ENCODE measurements around the gene STXBP6. TPM values are rescaled to one million over a fixed set of nuclear protein-coding genes. Genes with fewer than 3 reads are reported as not detected.

STXBP6 gene
- total and polyA plus RNA-seq, 10 of the 15 experiments (the other 5 are each of a cell fraction or from before 2014, with no cell fraction given): 1.2 to 47.3 (median 1.9) TPM

GRCh38 chr14:24780281-24780680, 269.7 kb downstream of the STXBP6 start:
- Histone ChIP-seq H3K9me3 (replicated peaks; ENCODE audit: control insufficient read depth, insufficient read depth, low read length) (no peaks in the 10 kb centered on the region), H3K36me3 (ENCODE audit: control insufficient read depth in 2 of 2, insufficient read depth in 2 of 2, low read length in 1 of 2) (no peaks in the 10 kb centered on the region), H3K27me3 (replicated peaks in 1 of 2; ENCODE audit: control insufficient read depth in 2 of 2, insufficient read depth in 2 of 2, low read length in 1 of 2) (no peaks in the 10 kb centered on the region), H2AFZ (ENCODE audit: control insufficient read depth, low read depth, low read length) (no peak overlapping the region), H3K9ac (ENCODE audit: control insufficient read depth, insufficient read depth, low read length) (no peak overlapping the region), H3K79me2 (ENCODE audit: control insufficient read depth, insufficient read depth, low read length) (no peaks in the 10 kb centered on the region), H3K4me3 (no peak overlapping the region), H3K4me2 (ENCODE audit: control insufficient read depth, insufficient read depth) (no peak overlapping the region), H3K4me1 (ENCODE audit: control insufficient read depth, insufficient read depth, low read length) (no peaks in the 10 kb centered on the region), H4K20me1 (ENCODE audit: control insufficient read depth, insufficient read depth) (no peaks in the 10 kb centered on the region), H3K27ac (ENCODE audit: control insufficient read depth, insufficient read depth) (no peak overlapping the region)
- DNase-seq (ENCODE audit: low read depth, low spot score): no peak
- BruUV-seq (replicated peaks): no TSS peak
- in situ Hi-C loops (cut with MboI) (no loop called here), intact Hi-C loops (cut with micrococcal nuclease; ENCODE audit: unreplicated experiment) (no loop called here)
- 41% methylated on average over 5 of the region's 5 CpGs for WGBS (ENCODE audit: insufficient coverage, insufficient replicate concordance, low lambda C conversion rate, missing lambda C conversion rate)
- ChIA-PET SMC1A (ENCODE audit: uncharacterized antibody, unreplicated experiment) (interaction anchor here (0.7 kb wide), 1 partner anchor 19 kb away, joined by 3 read pairs; no protein-coding TSS in a partner anchor), RAD21 (ENCODE audit: unreplicated experiment) (no interaction called here), CTCF (interaction anchor here (1.0 to 1.4 kb wide), 3 partner anchors 23 to 52 kb away, joined by 3 to 4 read pairs (median 3); no protein-coding TSS in a partner anchor), POLR2A (no interaction called here)
- no peak for ATAC-seq
- FAIRE-seq: no peak
- TF ChIP-seq BCL11A (IDR thresholded peaks at IDR 0.05; ENCODE audit: low read depth, low read length): no peak
- no peak for TF ChIP-seq GABPA (IDR thresholded peaks at IDR 0.05; ENCODE audit: low read depth)

- H3K4me1 ChIP-seq (ENCODE audit: control insufficient read depth, insufficient read depth, low read length): no peaks in the 10 kb centered on the region
- H3K9ac ChIP-seq (ENCODE audit: control insufficient read depth, insufficient read depth, low read length): no peak overlapping the region
- DNase-seq (ENCODE audit: low read depth, low spot score): no peak
- H3K79me2 ChIP-seq (ENCODE audit: control insufficient read depth, insufficient read depth, low read length): no peaks in the 10 kb centered on the region
- no peak for FAIRE-seq
- CTCF ChIA-PET: interaction anchor here (1.1 to 2.0 kb wide), 3 partner anchors 28 to 354 kb away, joined by 5 to 6 read pairs (median 6); no protein-coding TSS in a partner anchor
- TF ChIP-seq CEBPB (IDR thresholded peaks at IDR 0.05; ENCODE audit: borderline replicate concordance in 1 of 2, low read depth in 2 of 2, low read length in 2 of 2) (no peak), ATF3 (IDR thresholded peaks at IDR 0.05; ENCODE audit: borderline replicate concordance, extremely low read depth, low read depth, low read length) (no peak), SRF (IDR thresholded peaks at IDR 0.05; ENCODE audit: low read depth in 2 of 2, low read length in 2 of 2) (no peak), CHD2 (IDR thresholded peaks at IDR 0.05; ENCODE audit: borderline replicate concordance, low read depth, low read length) (no peak), TCF3 (IDR thresholded peaks at IDR 0.05; ENCODE audit: borderline replicate concordance, insufficient read depth, low read depth, low read length) (no peak), PAX8 (IDR thresholded peaks at IDR 0.05) (no peak), TARDBP (IDR thresholded peaks at IDR 0.05; ENCODE audit: borderline replicate concordance) (no peak), REST (IDR thresholded peaks at IDR 0.05; ENCODE audit: low read depth, low read length) (no peak)
- SMC1A ChIA-PET (ENCODE audit: uncharacterized antibody, unreplicated experiment): interaction anchor here (1.4 to 3.0 kb wide), 2 partner anchors 10 to 29 kb away, joined by 3 to 12 read pairs; no protein-coding TSS in a partner anchor
- no peaks in the 10 kb centered on the region for H3K27me3 ChIP-seq (replicated peaks in 1 of 2; ENCODE audit: control insufficient read depth in 2 of 2, insufficient read depth in 2 of 2, low read length in 1 of 2)
- H3K4me3 ChIP-seq: no peak overlapping the region
- H4K20me1 ChIP-seq (ENCODE audit: control insufficient read depth, insufficient read depth): no peaks in the 10 kb centered on the region
- H2AFZ ChIP-seq (ENCODE audit: control insufficient read depth, low read depth, low read length): no peak overlapping the region
- RAD21 ChIA-PET (ENCODE audit: unreplicated experiment): no interaction called here
- 21% methylated on average over 2 of the region's 2 CpGs for WGBS (ENCODE audit: insufficient coverage, insufficient replicate concordance, low lambda C conversion rate, missing lambda C conversion rate)
- ATAC-seq: no peak
- intact Hi-C loops (cut with micrococcal nuclease; ENCODE audit: unreplicated experiment): no loop called here
- in situ Hi-C loops (cut with MboI): no loop called here
- no TSS peak for BruUV-seq (replicated peaks)
- H3K4me2 ChIP-seq (ENCODE audit: control insufficient read depth, insufficient read depth): no peak overlapping the region
- H3K9me3 ChIP-seq (replicated peaks; ENCODE audit: control insufficient read depth, insufficient read depth, low read length): no peaks in the 10 kb centered on the region
- H3K27ac ChIP-seq (ENCODE audit: control insufficient read depth, insufficient read depth): no peak overlapping the region
- no peaks in the 10 kb centered on the region for H3K36me3 ChIP-seq (ENCODE audit: control insufficient read depth in 2 of 2, insufficient read depth in 2 of 2, low read length in 1 of 2)
- POLR2A ChIA-PET: interaction anchor here (1.5 kb wide), 1 partner anchor 11 kb away, joined by 3 read pairs; no protein-coding TSS in a partner anchor
These were observed 272.3 kb downstream of the STXBP6 start for GRCh38 chr14:24777678-24778077.
